Subcutaneous adipose tissue (tissue), 4 donors: ENCODE measurements around the gene ADAMTS2. TPM values are rescaled to one million over a fixed set of nuclear protein-coding genes. Genes with fewer than 3 reads are reported as not detected.

Experiments
- total RNA-seq, 4 donors: library from RNA; depleted of rRNA; stranded (reverse); fragments of >200 nt; gene quantifications; one replicate each; pipeline ENCODE4 v1.1.0, GENCODE V29; 2016
- TF ChIP-seq, protein P1 (sequence below): fragments of 450-650 bp; IDR thresholded peaks from one replicate; pipeline ENCODE4 v1.5.1; 2016; ENCODE audit warnings: low read depth, mild to moderate bottlenecking, control low read depth, antibody characterized with exemption, moderate library complexity

Gene ADAMTS2
- total RNA-seq, 4 donors from 2014 or later: 26.7 to 56.5 (median 46.6) TPM

DNA sequence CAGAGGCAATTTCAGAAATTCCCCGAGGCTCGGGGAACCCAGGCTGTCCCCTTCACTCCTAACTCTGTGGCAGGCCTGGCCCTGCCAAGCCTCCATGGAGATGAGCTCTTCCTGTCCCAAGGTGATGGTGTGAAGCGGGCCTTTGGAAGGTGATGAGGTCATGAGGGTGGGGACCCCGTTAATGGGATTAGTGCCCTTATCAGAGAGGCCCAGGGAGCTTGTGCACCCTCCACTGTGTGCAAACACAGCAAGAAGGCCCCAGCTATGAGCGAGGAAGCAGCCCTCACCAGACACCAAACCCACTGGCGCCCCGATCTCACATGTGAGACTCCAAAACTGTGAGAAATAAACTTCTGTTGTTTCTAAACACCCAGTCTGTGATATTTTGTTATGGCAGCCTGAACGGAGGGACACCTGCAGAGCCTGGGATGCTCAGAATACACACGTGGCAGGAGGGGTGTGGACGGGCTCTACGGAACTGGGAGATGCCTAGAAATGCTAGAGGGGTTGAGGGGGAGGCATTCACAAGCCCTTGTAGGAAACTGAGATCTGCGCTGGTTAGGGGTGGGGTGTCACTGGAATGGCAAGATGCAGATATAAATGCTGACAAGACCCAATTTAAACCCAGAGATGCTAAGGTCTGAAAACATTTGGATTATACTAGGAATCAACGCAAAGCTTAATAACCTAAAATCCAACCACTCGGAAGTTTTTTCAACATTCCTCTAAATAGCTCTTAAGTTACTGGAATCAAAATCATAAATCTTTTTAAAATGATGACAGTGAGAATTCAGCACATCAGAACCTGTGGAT is 46.9 kb downstream of the ADAMTS2 start:
- TF ChIP-seq, protein P1, sequence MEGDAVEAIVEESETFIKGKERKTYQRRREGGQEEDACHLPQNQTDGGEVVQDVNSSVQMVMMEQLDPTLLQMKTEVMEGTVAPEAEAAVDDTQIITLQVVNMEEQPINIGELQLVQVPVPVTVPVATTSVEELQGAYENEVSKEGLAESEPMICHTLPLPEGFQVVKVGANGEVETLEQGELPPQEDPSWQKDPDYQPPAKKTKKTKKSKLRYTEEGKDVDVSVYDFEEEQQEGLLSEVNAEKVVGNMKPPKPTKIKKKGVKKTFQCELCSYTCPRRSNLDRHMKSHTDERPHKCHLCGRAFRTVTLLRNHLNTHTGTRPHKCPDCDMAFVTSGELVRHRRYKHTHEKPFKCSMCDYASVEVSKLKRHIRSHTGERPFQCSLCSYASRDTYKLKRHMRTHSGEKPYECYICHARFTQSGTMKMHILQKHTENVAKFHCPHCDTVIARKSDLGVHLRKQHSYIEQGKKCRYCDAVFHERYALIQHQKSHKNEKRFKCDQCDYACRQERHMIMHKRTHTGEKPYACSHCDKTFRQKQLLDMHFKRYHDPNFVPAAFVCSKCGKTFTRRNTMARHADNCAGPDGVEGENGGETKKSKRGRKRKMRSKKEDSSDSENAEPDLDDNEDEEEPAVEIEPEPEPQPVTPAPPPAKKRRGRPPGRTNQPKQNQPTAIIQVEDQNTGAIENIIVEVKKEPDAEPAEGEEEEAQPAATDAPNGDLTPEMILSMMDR: no peak

DNA sequence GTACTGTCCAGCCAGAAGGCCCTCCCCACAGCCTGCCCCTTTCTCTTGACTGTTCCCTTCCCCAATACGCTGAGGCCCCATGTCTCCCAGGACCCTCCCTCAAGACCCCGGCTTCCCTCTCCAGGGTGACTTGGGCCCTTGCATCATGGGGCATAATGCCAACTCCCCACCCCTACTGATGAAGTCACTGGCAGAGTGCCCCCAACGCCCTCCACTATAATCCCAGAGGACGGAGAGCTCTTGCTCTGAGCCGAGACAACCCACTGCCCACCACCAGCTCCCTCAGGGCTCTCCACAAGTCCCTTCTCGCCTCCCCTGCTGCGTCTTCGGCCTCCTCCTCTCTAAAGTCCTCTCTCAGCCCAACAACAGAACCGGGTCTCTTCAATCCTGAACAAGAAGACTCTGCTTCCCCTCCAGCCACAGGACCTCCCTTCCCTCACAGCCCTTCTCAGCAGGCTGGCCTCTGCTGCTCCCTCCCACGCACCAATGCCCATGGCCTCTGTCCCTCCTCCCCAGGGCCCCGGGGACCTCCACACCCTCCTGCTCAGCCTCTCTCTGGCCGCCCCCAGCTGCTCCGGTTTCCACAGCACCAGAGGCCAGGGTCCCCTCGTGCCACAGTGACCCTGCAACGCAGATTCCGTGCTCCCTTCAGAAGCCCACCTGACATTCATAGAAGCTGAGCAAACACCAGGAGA is 47.6 kb downstream of the ADAMTS2 start:
- TF ChIP-seq, protein P1: no peak

DNA sequence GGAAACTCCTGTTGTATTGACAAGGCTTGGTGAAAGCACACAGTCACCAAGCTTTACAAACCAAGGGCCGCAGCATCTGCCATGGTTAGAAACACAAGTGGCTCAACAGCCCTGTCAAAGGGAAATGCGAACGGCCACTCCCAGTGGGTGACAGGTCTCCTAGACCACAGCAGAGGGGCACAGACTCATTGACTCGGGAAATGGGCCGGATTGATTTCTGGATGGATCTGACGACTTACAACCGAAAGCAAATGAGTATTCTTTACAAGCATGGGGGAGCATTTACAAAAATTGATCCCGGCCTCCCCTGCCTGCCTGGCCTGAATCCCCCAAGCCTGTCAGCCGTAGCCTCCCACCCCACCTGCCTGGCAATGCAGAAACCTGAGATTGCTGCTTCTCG is 48.2 kb downstream of the ADAMTS2 start:
- TF ChIP-seq, protein P1: no peak

DNA sequence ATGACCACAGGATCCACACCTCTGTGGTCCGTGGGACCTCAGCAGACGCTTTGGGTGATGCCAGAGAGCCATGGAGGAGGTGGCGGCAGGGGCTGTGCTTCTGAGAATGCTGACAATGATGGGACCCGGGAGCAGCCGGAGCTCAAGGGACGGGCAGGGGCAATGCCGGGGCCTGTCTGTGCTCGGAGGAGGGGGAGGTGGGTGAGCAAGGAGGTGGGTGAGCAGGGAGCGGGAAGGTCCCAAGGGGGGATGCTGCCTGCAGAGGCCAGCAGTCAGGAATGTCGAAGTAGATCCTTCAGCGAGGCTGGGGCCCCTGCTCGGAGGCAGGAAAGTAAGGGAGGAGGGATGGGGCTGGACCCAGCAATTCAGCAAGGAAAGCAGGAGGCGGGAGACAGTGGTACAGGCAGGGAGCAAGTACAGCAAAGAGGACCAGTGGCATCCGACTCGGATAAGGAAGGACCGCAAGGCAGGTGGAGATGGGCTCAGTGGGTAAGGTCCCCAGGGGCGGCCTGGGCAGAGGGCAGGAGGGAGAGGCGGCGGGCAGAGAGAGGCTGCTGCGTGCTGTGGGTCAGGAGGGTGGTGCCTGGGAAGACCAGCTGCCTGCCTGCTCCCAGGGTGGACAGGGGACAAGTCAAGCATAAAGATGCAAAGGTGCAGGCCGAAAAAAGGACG is 49.0 kb downstream of the ADAMTS2 start:
- TF ChIP-seq, protein P1: no peak

DNA sequence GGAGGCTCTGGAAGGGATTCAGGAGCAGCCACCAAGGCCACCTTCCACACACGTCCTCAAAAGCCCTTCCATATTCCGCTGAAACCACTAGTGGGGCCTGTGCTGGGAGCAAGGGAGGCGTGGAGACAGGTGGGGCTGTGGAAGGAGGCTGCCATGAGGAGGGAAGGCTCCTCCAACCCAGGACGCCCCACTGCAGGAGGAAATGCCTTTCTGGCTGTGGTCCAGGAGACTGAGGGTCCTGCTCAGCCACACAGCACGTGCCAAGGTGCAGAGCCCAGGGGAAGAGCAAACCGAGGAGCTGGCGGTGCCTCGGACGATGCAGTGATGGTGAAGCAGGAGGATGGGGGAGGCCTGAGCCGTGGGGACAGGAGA is 49.5 kb downstream of the ADAMTS2 start:
- TF ChIP-seq, protein P1: no peak

DNA sequence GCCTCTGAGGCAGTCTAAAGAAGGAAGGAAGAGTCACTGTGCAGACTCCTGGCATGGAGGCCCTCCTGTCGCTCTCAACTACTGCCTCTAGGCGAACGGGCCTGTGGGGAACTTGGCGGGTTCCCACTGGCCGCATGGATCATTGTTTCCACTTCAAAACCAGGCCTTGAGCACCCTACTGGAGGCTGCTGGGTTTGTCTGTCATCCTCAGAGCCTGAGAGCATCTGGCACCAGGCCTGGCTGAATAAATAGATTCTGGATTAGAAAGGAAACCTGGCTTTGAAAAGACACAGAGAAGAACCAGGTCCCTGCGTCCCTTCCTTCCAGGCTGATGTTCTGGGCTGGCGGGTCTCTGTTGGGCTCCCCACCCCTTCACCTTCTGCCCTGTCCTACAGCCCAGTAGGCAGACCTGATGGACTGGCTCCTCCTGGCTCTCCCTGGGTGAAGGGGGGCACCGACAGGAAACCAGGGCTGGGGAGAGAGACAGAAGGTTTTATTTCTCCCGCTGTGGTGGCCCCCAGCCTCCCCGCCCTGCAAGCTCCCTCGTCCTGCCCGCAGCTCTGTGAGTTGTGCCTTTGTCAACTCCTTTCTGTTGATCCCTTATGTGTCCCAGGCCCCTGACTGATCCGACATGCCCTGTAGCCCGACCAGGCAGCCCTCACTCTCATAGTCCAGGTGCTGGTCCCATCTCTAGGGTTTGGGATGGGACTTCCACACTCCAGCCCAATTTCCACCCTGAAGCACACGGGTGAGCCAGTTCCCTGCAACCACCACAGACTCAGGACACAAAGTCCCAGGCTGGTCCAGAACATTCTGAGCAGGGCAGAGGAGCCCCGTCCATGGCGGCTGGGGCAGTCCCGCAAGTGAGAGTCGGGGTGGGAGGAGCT is 50.1 kb downstream of the ADAMTS2 start:
- TF ChIP-seq, protein P1: no peak
